Brain microvascular endothelial cell (primary cell): ENCODE results near the gene TACSTD2.
A peak's percentile ranks its signal among the peaks of the same experiment; 100 is the strongest.

ENCODE experiments used
- DNase-seq: peaks from one replicate; pipeline ENCODE4 v3.0.0-alpha.2; 2020
- H3K27ac ChIP-seq: fragments of 250-450 bp; sonication (Bioruptor Pico); 2 replicates; pipeline ENCODE4 v1.5.1; 2020; ENCODE audit warnings: mild to moderate bottlenecking, moderate library complexity
- H3K27me3 ChIP-seq: fragments of 250-450 bp; sonication (Bioruptor Pico); replicated peaks from 2 replicates; pipeline ENCODE4 v1.5.1; 2020; ENCODE audit warnings: mild to moderate bottlenecking
- H3K36me3 ChIP-seq: fragments of 250-450 bp; sonication (Bioruptor Pico); replicated peaks from 2 replicates; pipeline ENCODE4 v1.5.1; 2020; ENCODE audit warnings: mild to moderate bottlenecking
- H3K4me3 ChIP-seq: 2 replicates; pipeline ENCODE4 v1.5.1; 2011; ENCODE audit warnings: low read depth, mild to moderate bottlenecking, control low read depth, low read length, moderate library complexity
- CTCF ChIP-seq: IDR thresholded peaks from 2 replicates; pipeline ENCODE4 v1.5.1; 2011; ENCODE audit warnings: low read depth, mild to moderate bottlenecking, moderate library complexity, low read length, control low read depth, inconsistent platforms; ENCODE audit errors: missing control alignments
- in situ Hi-C: cut with HindIII; loops from 2 replicates; pipeline ENCODE4 v1.10.0; 2017; ENCODE audit warnings: low sequenced_read_pairs, low pct_ligation_motif_present

The TACSTD2 gene

GRCh38 chr1:58594546-58594945 lies 17.5 kb upstream of the TACSTD2 start:
- TF ChIP-seq CTCF = no peak

GRCh38 chr1:58592522-58593134 lies 15.6 kb upstream of the TACSTD2 start:
- Histone ChIP-seq H3K27ac (no peak overlapping the region), H3K4me3 (no peak overlapping the region), H3K27me3 (no peaks in the 10 kb centered on the region), H3K36me3 (no peaks in the 10 kb centered on the region)
- no peak for TF ChIP-seq CTCF
- peak; percentile 65 for DNase-seq
- in situ Hi-C loops = no loop called here

More at GRCh38 chr1:58594546-58594945, 17.5 kb upstream of the TACSTD2 start:
- no peaks in the 10 kb centered on the region for H3K27me3 ChIP-seq
- no peak for DNase-seq
- H3K4me3 ChIP-seq = no peak overlapping the region
- no peaks in the 10 kb centered on the region for H3K36me3 ChIP-seq
- in situ Hi-C loops = no loop called here
- H3K27ac ChIP-seq = no peak overlapping the region

GRCh38 chr1:58591806-58592205 lies 14.8 kb upstream of the TACSTD2 start:
- Histone ChIP-seq H3K27ac (no peak overlapping the region), H3K4me3 (no peak overlapping the region), H3K27me3 (no peaks in the 10 kb centered on the region), H3K36me3 (no peaks in the 10 kb centered on the region)
- DNase-seq = no peak
- TF ChIP-seq CTCF = no peak
- in situ Hi-C loops = no loop called here

- no peaks in the 10 kb centered on the region for H3K36me3 ChIP-seq
- H3K4me3 ChIP-seq = no peak overlapping the region
- in situ Hi-C loops = no loop called here
- H3K27me3 ChIP-seq = no peaks in the 10 kb centered on the region
- no peak overlapping the region for H3K27ac ChIP-seq
- TF ChIP-seq CTCF = no peak
- no peak for DNase-seq
These were observed 13.0 kb upstream of the TACSTD2 start for GRCh38 chr1:58590019-58590418.

GRCh38 chr1:58588396-58588795 lies 11.3 kb upstream of the TACSTD2 start:
- no peak for DNase-seq
- no peaks in the 10 kb centered on the region for H3K27me3 ChIP-seq
- H3K36me3 ChIP-seq = no peaks in the 10 kb centered on the region
- no peak for TF ChIP-seq CTCF
- no peak overlapping the region for H3K4me3 ChIP-seq
- in situ Hi-C loops = no loop called here
- H3K27ac ChIP-seq = no peak overlapping the region

GRCh38 chr1:58587667-58588066 lies 10.6 kb upstream of the TACSTD2 start:
- Histone ChIP-seq H3K27me3 (no peaks in the 10 kb centered on the region), H3K4me3 (no peak overlapping the region), H3K27ac (no peak overlapping the region), H3K36me3 (no peaks in the 10 kb centered on the region)
- no peak for DNase-seq
- no peak for TF ChIP-seq CTCF
- in situ Hi-C loops = no loop called here
